WTC11 (cell line): ENCODE measurements around the gene MUSTN1. TPM values are rescaled to one million over a fixed set of nuclear protein-coding genes. Genes with fewer than 3 reads are reported as not detected.

Experiments
- ATAC-seq: fragments of 200-7000 bp; cut with Tn5 transposase; 2 replicates; pipeline ENCODE4 v1.10.0; 2021; ENCODE audit warnings: mild to moderate bottlenecking, moderate library complexity
- CTCF ChIA-PET: fragments of 300-600 bp; sonication (Branson Sonifier 250); formaldehyde crosslinking; loops from one replicate; lab custom pipeline; 2021; ENCODE audit warnings: antibody characterized with exemption; lab: Charles Lee
- POLR2A ChIA-PET: fragments of 350-600 bp; sonication (Branson Sonifier 250); formaldehyde crosslinking; loops from one replicate; lab custom pipeline; 2021; ENCODE audit warnings: antibody characterized with exemption; lab: Charles Lee
- DNase-seq: peaks from one replicate; pipeline ENCODE4 v3.0.0; 2021; ENCODE audit warnings: low spot score
- H3K27ac Mint-ChIP-seq: 2 replicates; pipeline ENCODE4 v1.8.0; 2021; ENCODE audit warnings: mixed read lengths
- H3K27me3 Mint-ChIP-seq: 2 replicates; pipeline ENCODE4 v1.8.0; 2021; ENCODE audit warnings: low read depth, mild to moderate bottlenecking, moderate library complexity, mixed read lengths
- H3K36me3 Mint-ChIP-seq: 2 replicates; pipeline ENCODE4 v1.8.0; 2021; ENCODE audit warnings: mixed read lengths
- H3K4me1 Mint-ChIP-seq: 2 replicates; pipeline ENCODE4 v1.8.0; 2022; ENCODE audit warnings: mixed read lengths
- H3K4me3 Mint-ChIP-seq: 2 replicates; pipeline ENCODE4 v1.8.0; 2021; ENCODE audit warnings: mild to moderate bottlenecking, moderate library complexity, mixed read lengths
- H3K9me3 Mint-ChIP-seq: 2 replicates; pipeline ENCODE4 v1.8.0; 2021; ENCODE audit warnings: mixed read lengths
- ATF1 ChIP-seq: sonication (generic); formaldehyde crosslinking; IDR thresholded peaks from 2 replicates; pipeline ENCODE4 v1.8.1; 2023; ENCODE audit warnings: mild to moderate bottlenecking, moderate library complexity, missing genetic modification reagents
- ATF6 ChIP-seq: sonication (generic); formaldehyde crosslinking; IDR thresholded peaks from 2 replicates; pipeline ENCODE4 v1.8.1; 2023; ENCODE audit warnings: mild to moderate bottlenecking, missing genetic modification reagents
- CBFB ChIP-seq: sonication (generic); formaldehyde crosslinking; IDR thresholded peaks from 2 replicates; pipeline ENCODE4 v1.8.1; 2022; ENCODE audit warnings: mild to moderate bottlenecking, low read depth, missing genetic modification reagents
- CREM ChIP-seq: sonication (generic); formaldehyde crosslinking; IDR thresholded peaks from 2 replicates; pipeline ENCODE4 v1.8.1; 2022; ENCODE audit warnings: mild to moderate bottlenecking, missing genetic modification reagents, moderate library complexity
- E2F5 ChIP-seq: sonication (generic); formaldehyde crosslinking; IDR thresholded peaks from 2 replicates; pipeline ENCODE4 v1.8.1; 2022; ENCODE audit warnings: mild to moderate bottlenecking, moderate library complexity, missing genetic modification reagents
- FOXJ3 ChIP-seq: sonication (generic); formaldehyde crosslinking; IDR thresholded peaks from 2 replicates; pipeline ENCODE4 v1.9.0; 2021; ENCODE audit warnings: missing genetic modification reagents, mild to moderate bottlenecking, borderline replicate concordance
- GTF2I ChIP-seq: fragments of 250-450 bp; sonication (Bioruptor Pico); conservative IDR thresholded peaks from 2 replicates; pipeline ENCODE4 v1.4.0; 2021; ENCODE audit warnings: mild to moderate bottlenecking
- HMGA2 ChIP-seq: fragments of 250-450 bp; sonication (Bioruptor Pico); IDR thresholded peaks from 2 replicates; pipeline ENCODE4 v1.4.0; 2021; ENCODE audit warnings: mild to moderate bottlenecking, moderate library complexity
- NFYB ChIP-seq: sonication (generic); formaldehyde crosslinking; conservative IDR thresholded peaks from 2 replicates; pipeline ENCODE4 v1.8.0; 2022; ENCODE audit warnings: low read depth, missing genetic modification reagents
- NR2C2 ChIP-seq: sonication (generic); formaldehyde crosslinking; IDR thresholded peaks from 2 replicates; pipeline ENCODE4 v1.8.0; 2022; ENCODE audit warnings: mild to moderate bottlenecking, missing genetic modification reagents
- NR3C1 ChIP-seq: sonication (generic); formaldehyde crosslinking; conservative IDR thresholded peaks from 2 replicates; pipeline ENCODE4 v1.8.1; 2023; ENCODE audit warnings: low read depth, mild to moderate bottlenecking, missing genetic modification reagents
- PRRX2 ChIP-seq: fragments of 250-450 bp; sonication (Bioruptor Pico); IDR thresholded peaks from 2 replicates; pipeline ENCODE4 v1.8.0; 2021; ENCODE audit warnings: mild to moderate bottlenecking
- TEAD1 ChIP-seq: sonication (generic); formaldehyde crosslinking; IDR thresholded peaks from 2 replicates; pipeline ENCODE4 v1.8.0; 2022; ENCODE audit warnings: mild to moderate bottlenecking, missing genetic modification reagents
- TP53 ChIP-seq: sonication (generic); formaldehyde crosslinking; IDR thresholded peaks from 2 replicates; pipeline ENCODE4 v1.8.1; 2023; ENCODE audit warnings: mild to moderate bottlenecking, missing genetic modification reagents
- ZBTB21 ChIP-seq: sonication (generic); formaldehyde crosslinking; IDR thresholded peaks from 2 replicates; pipeline ENCODE4 v1.8.1; 2023; ENCODE audit warnings: mild to moderate bottlenecking, missing genetic modification reagents, borderline replicate concordance
- ZNF219 ChIP-seq: sonication (generic); formaldehyde crosslinking; IDR thresholded peaks from 2 replicates; pipeline ENCODE4 v1.8.0; 2023; ENCODE audit warnings: missing genetic modification reagents, mild to moderate bottlenecking, borderline replicate concordance
- ZNF263 ChIP-seq: sonication (generic); formaldehyde crosslinking; IDR thresholded peaks from 2 replicates; pipeline ENCODE4 v1.8.1; 2022; ENCODE audit warnings: low read depth, mild to moderate bottlenecking, moderate library complexity, missing genetic modification reagents
- ZNF671 ChIP-seq: fragments of 250-450 bp; sonication (Bioruptor Pico); IDR thresholded peaks from 2 replicates; pipeline ENCODE4 v1.8.0; 2021; ENCODE audit warnings: mild to moderate bottlenecking
- total RNA-seq: library from RNA; stranded (reverse); gene quantifications from 3 replicates; pipeline ENCODE4 v1.2.3, GENCODE V29; 2021
- TF ChIP-seq, protein P1 (sequence below): fragments of 250-450 bp; sonication (Bioruptor Pico); IDR thresholded peaks from 2 replicates; pipeline ENCODE4 v1.9.0; 2021; ENCODE audit warnings: mild to moderate bottlenecking
- TF ChIP-seq, protein P2 (sequence below): sonication (generic); formaldehyde crosslinking; IDR thresholded peaks from 2 replicates; pipeline ENCODE4 v1.8.1; 2022; ENCODE audit warnings: mild to moderate bottlenecking, missing genetic modification reagents, moderate library complexity, borderline replicate concordance
- TF ChIP-seq, protein P3 (sequence below): sonication (generic); formaldehyde crosslinking; IDR thresholded peaks from 2 replicates; pipeline ENCODE4 v1.8.0; 2022; ENCODE audit warnings: mild to moderate bottlenecking, missing genetic modification reagents
- TF ChIP-seq, protein P4 (sequence below): sonication (generic); formaldehyde crosslinking; conservative IDR thresholded peaks from 2 replicates; pipeline ENCODE4 v1.8.1; 2022; ENCODE audit warnings: mild to moderate bottlenecking, missing genetic modification reagents
- TF ChIP-seq, protein P5 (sequence below): sonication (generic); formaldehyde crosslinking; IDR thresholded peaks from 2 replicates; pipeline ENCODE4 v1.8.0; 2022; ENCODE audit warnings: mild to moderate bottlenecking, missing genetic modification reagents

Gene MUSTN1
- total RNA-seq, 1 experiment from 2014 or later = 4.2 TPM

DNA sequence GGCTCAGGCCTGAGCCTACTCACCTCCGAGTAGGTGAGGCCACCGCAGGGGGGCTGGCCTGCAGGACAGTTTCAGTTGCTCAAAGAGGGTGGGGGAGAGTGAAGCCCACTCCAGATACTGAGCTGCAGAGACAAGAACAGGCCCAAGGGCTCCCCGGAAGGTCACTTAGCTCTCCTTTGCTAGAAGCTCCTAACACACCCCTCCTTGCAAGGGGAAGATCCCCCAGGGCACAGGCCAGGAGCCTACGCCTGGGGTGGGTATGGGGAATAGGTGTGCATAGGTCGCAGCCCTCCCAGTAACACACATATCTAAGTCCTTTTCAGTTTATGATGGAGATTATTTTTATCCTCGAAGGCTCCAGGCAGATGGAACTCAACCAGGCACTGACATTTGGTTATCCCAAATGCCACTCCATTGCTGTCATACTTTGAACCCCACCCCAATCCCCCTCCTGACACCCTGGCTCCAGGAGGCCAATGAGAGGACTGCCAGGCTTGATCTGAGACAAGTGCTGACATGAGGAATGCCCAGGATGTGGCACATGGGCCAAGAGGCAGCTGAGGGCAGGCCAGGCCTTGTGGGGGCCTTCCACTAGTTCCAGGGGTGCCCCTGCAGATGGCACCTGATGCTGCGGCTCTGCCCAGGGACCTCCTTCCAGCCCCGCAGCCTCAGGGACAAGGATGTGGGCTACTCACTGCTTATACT is 1.1 kb upstream of the MUSTN1 start (continued):
- no peak for TF ChIP-seq ATF6 (CRISPR knock-in tag)
- no peak for TF ChIP-seq TEAD1 (CRISPR knock-in tag)
- no peak for TF ChIP-seq ZNF263 (CRISPR knock-in tag)
- no peak for TF ChIP-seq NR2C2 (CRISPR knock-in tag)
- TF ChIP-seq GTF2I = no peak
- TF ChIP-seq CREM (CRISPR knock-in tag) = no peak
- TF ChIP-seq, protein P1, sequence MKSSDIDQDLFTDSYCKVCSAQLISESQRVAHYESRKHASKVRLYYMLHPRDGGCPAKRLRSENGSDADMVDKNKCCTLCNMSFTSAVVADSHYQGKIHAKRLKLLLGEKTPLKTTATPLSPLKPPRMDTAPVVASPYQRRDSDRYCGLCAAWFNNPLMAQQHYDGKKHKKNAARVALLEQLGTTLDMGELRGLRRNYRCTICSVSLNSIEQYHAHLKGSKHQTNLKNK = no peak
- TF ChIP-seq NR3C1 (CRISPR knock-in tag) = no peak

DNA sequence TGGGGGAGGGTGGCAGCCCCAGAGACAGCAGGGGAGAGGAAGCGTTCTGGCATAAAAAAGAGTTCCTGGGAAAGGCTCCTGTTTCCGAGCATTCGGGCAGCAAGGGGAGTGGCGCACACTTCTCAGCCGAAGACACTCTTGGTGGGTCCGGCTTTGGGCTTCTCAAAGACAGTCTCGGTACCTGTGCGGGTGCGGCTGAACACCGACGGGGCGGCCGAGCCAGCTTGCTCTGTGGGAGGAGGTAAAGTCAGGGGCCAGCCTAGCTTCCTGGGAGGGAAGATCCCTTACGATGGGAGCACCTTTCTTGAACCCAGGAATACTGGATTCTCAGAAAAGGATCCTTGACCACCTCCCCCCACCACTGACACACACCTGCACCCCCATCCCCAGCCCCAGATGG is 1.6 kb downstream of the MUSTN1 start:
- CTCF ChIA-PET = interaction anchor here (0.6 to 4.4 kb wide), 4 partner anchors 12 to 1177 kb away, joined by 3 to 23 read pairs (median 10); no protein-coding TSS in a partner anchor
- Mint-ChIP-seq H3K27ac (no peak overlapping the region), H3K4me3 (no peak overlapping the region), H3K4me1 (peaks cover 5% of the 10 kb centered on the region; the same call in 1 of the 2 replicates)
- ATAC-seq = no peak
- TF ChIP-seq ZNF219 (CRISPR knock-in tag) (no peak), HMGA2 (CRISPR knock-in tag) (no peak), ATF1 (CRISPR knock-in tag) (no peak)
- TF ChIP-seq, all 79 proteins: peak for 0
- Mint-ChIP-seq H3K27me3 (no peaks in the 10 kb centered on the region), H3K9me3 (no peaks in the 10 kb centered on the region), H3K36me3 (no peaks in the 10 kb centered on the region)
- POLR2A ChIA-PET = no interaction called here
- DNase-seq = no peak

DNA sequence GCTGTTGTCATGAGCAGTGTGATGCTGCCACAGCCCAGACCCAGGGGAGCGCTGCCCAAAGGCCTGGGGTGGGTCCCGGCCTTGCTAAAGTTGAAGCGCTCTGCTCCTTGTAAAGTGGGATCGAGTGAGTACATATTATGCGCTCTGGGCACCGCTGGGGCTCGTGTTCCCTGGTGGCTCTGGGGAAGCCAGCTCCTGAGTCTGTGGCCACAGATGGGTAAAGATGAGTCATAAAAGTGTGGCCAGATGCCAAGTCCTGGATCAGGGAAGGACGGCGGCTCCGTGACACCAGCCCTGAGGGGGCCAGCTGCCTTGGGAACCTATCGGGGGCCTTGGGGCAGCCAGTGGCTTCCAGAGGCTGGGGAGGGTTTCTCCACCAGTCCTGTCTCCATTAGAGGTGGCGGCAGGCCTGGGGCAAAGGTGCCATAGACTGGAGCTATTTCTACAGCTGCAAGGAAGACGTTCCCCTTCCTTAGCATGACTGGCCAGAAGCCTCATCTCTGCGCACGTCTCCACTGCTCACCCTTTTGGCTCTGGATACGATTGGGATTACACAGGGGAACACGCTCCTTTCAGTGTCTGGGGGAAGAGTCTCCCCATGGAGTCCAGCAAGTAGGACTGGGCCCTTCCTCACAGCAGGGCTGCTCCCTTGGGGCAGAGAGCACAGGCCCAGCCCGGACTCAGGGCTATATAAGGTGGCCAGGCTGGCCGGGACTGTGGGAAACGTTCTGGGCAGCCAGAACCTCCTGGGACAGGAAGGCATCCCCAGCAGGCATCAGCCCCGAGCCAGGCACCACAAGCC is 3.1 kb downstream of the MUSTN1 start:
- Mint-ChIP-seq H3K27ac (no peak overlapping the region), H3K9me3 (no peaks in the 10 kb centered on the region), H3K4me3 (no peak overlapping the region), H3K27me3 (no peaks in the 10 kb centered on the region), H3K36me3 (no peaks in the 10 kb centered on the region), H3K4me1 (peaks cover 5% of the 10 kb centered on the region; the same call in 1 of the 2 replicates)
- ATAC-seq (no peak), DNase-seq (no peak)
- POLR2A ChIA-PET = interaction anchor here (1.0 kb wide), 1 partner anchor 12 kb away, joined by 4 read pairs; no protein-coding TSS in a partner anchor
- TF ChIP-seq ZBTB21 (CRISPR knock-in tag) = no peak
- TF ChIP-seq FOXJ3 (CRISPR knock-in tag) = no peak
- TF ChIP-seq CBFB (CRISPR knock-in tag) = no peak
- TF ChIP-seq, protein P2, sequence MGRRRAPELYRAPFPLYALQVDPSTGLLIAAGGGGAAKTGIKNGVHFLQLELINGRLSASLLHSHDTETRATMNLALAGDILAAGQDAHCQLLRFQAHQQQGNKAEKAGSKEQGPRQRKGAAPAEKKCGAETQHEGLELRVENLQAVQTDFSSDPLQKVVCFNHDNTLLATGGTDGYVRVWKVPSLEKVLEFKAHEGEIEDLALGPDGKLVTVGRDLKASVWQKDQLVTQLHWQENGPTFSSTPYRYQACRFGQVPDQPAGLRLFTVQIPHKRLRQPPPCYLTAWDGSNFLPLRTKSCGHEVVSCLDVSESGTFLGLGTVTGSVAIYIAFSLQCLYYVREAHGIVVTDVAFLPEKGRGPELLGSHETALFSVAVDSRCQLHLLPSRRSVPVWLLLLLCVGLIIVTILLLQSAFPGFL (CRISPR knock-in tag) = no peak
- TF ChIP-seq, protein P3, sequence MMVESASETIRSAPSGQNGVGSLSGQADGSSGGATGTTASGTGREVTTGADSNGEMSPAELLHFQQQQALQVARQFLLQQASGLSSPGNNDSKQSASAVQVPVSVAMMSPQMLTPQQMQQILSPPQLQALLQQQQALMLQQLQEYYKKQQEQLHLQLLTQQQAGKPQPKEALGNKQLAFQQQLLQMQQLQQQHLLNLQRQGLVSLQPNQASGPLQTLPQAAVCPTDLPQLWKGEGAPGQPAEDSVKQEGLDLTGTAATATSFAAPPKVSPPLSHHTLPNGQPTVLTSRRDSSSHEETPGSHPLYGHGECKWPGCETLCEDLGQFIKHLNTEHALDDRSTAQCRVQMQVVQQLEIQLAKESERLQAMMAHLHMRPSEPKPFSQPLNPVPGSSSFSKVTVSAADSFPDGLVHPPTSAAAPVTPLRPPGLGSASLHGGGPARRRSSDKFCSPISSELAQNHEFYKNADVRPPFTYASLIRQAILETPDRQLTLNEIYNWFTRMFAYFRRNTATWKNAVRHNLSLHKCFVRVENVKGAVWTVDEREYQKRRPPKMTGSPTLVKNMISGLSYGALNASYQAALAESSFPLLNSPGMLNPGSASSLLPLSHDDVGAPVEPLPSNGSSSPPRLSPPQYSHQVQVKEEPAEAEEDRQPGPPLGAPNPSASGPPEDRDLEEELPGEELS = no peak
- TF ChIP-seq ZNF671 (CRISPR knock-in tag) = no peak
- TF ChIP-seq, protein P4, sequence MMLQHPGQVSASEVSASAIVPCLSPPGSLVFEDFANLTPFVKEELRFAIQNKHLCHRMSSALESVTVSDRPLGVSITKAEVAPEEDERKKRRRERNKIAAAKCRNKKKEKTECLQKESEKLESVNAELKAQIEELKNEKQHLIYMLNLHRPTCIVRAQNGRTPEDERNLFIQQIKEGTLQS = no peak
- no peak for TF ChIP-seq E2F5
- no peak for TF ChIP-seq PRRX2 (CRISPR knock-in tag)
- no peak for TF ChIP-seq NFYB
- TF ChIP-seq, protein P5, sequence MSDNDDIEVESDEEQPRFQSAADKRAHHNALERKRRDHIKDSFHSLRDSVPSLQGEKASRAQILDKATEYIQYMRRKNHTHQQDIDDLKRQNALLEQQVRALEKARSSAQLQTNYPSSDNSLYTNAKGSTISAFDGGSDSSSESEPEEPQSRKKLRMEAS = no peak
- TF ChIP-seq TP53 = no peak
- TF ChIP-seq ATF6 (CRISPR knock-in tag) = no peak
- CTCF ChIA-PET = interaction anchor here (1.7 to 4.4 kb wide), 3 partner anchors 11 to 39 kb away, joined by 4 to 23 read pairs (median 5); no protein-coding TSS in a partner anchor
